Measurements from ENCODE around the gene SAMD8.

SAMD8 gene

DNA sequence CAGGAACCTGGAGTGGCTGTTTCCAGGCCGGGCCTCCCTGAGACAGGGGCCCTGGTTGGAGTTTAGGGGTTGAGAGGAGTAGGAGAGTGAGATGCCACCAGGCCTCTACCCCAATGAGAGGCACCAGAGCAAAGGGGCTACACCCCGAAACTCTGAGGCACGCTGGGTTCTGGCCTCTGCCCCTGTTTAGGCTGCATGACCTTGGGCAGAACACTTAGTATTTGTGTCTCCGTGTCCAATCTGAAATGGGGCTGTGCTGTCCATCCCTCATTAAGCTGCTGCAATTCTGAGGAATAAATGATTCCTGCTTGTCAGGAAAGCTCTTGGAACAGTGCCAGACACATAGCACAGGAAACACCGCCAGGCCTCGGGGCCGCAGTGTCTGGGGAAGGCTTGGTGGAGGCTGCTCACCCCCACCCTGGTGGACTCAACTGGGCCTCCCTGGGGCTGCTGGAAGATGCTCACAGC, 40.5 kb upstream of the SAMD8 start:
- H3K27ac ChIP-seq (replicated peaks), result no peak overlapping the region
- DNase-seq (ENCODE audit: low read depth in 1 of 2, low spot score in 1 of 2), result no peak

DNA sequence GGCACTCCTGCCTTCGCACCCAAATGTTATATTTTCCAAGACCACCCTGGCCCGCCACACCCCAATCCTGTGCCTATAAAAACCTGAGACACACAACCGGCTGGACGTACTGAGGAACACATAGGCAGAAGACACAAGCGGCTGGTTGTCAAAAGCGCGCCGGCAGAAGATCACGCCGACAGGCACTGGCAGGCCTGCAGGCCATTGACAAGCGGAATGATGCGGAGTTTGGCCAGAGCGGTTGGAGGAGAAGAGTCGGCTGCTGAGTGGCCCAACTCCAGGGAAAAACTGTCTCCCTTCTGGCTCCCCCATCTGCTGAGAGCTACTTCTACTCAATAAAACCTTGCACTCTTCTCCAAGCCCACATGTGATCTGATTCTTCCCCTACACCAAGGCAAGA, 39.7 kb upstream of the SAMD8 start:
- DNase-seq (ENCODE audit: low read depth in 1 of 2, low spot score in 1 of 2), result no peak
- Histone ChIP-seq H3K27ac (replicated peaks) (no peak overlapping the region), H3K4me3 (replicated peaks; ENCODE audit: insufficient read depth, low read length) (no peak overlapping the region), H3K27me3 (ENCODE audit: insufficient read depth, poor library complexity, severe bottlenecking) (no peaks in the 10 kb centered on the region)
- TF ChIP-seq POLR2AphosphoS5 (IDR thresholded peaks at IDR 0.05; ENCODE audit: low read depth) (no peak), REST (IDR thresholded peaks at IDR 0.05; ENCODE audit: insufficient replicate concordance, low read depth) (no peak), GABPA (IDR thresholded peaks at IDR 0.05; ENCODE audit: low read depth) (no peak), SPI1 (IDR thresholded peaks at IDR 0.05; ENCODE audit: borderline replicate concordance, low read depth) (no peak)
- TF ChIP-seq, protein P1, sequence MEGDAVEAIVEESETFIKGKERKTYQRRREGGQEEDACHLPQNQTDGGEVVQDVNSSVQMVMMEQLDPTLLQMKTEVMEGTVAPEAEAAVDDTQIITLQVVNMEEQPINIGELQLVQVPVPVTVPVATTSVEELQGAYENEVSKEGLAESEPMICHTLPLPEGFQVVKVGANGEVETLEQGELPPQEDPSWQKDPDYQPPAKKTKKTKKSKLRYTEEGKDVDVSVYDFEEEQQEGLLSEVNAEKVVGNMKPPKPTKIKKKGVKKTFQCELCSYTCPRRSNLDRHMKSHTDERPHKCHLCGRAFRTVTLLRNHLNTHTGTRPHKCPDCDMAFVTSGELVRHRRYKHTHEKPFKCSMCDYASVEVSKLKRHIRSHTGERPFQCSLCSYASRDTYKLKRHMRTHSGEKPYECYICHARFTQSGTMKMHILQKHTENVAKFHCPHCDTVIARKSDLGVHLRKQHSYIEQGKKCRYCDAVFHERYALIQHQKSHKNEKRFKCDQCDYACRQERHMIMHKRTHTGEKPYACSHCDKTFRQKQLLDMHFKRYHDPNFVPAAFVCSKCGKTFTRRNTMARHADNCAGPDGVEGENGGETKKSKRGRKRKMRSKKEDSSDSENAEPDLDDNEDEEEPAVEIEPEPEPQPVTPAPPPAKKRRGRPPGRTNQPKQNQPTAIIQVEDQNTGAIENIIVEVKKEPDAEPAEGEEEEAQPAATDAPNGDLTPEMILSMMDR (IDR thresholded peaks at IDR 0.05; ENCODE audit: insufficient read depth, low read length), result no peak

More for the DNA sequence above, 40.5 kb upstream of the SAMD8 start:
- no peak overlapping the region for H3K4me3 ChIP-seq (replicated peaks; ENCODE audit: insufficient read depth, low read length)
- no peaks in the 10 kb centered on the region for H3K27me3 ChIP-seq (ENCODE audit: insufficient read depth, poor library complexity, severe bottlenecking)
- TF ChIP-seq REST (IDR thresholded peaks at IDR 0.05; ENCODE audit: insufficient replicate concordance, low read depth) (no peak), SPI1 (IDR thresholded peaks at IDR 0.05; ENCODE audit: borderline replicate concordance, low read depth) (no peak), GABPA (IDR thresholded peaks at IDR 0.05; ENCODE audit: low read depth) (no peak), POLR2AphosphoS5 (IDR thresholded peaks at IDR 0.05; ENCODE audit: low read depth) (no peak)
- TF ChIP-seq, protein P1 (IDR thresholded peaks at IDR 0.05; ENCODE audit: insufficient read depth, low read length), result no peak

DNA sequence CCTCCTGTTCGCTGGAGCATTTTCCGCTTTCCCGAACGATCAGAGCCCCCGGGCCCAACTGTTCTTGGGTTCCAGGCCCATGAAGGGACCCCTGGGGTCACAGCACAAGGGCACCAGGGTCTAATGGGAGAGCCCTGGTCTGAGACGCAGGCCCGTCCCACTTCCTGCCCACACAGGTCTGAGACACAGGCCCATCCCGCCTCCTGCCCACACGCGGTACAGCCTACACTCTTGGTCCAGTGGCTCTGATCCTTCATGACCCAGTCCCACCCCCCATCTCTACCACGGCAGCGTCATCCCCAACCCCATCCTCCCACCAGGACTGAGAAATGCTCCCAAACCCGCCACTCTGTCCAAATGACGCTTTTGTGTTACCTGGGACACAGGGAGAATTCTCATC, 38.7 kb upstream of the SAMD8 start:
- TF ChIP-seq, protein P1 (IDR thresholded peaks at IDR 0.05; ENCODE audit: insufficient read depth, low read length), result no peak
- no peak for TF ChIP-seq REST (IDR thresholded peaks at IDR 0.05; ENCODE audit: insufficient replicate concordance, low read depth)
- no peak for TF ChIP-seq GABPA (IDR thresholded peaks at IDR 0.05; ENCODE audit: low read depth)
- no peak for TF ChIP-seq POLR2AphosphoS5 (IDR thresholded peaks at IDR 0.05; ENCODE audit: low read depth)
- no peak for TF ChIP-seq SPI1 (IDR thresholded peaks at IDR 0.05; ENCODE audit: borderline replicate concordance, low read depth)

More for the DNA sequence above, 38.7 kb upstream of the SAMD8 start:
- no peak for DNase-seq (ENCODE audit: low read depth in 1 of 2, low spot score in 1 of 2)
- H3K27me3 ChIP-seq (ENCODE audit: insufficient read depth, poor library complexity, severe bottlenecking), result no peaks in the 10 kb centered on the region
- no peak overlapping the region for H3K4me3 ChIP-seq (replicated peaks; ENCODE audit: insufficient read depth, low read length)
- H3K27ac ChIP-seq (replicated peaks), result no peak overlapping the region
